Stimulated activated memory B cell treated with anti-CD40 and anti-IgM and Interleukin-4, amounts not matched to agents 10 μg/mL and 1 μg/mL and 100 μg/mL, for 72 hours (primary cell): Measurements from ENCODE around the gene SIGMAR1.

Experiments
- ATAC-seq: fragments of 150-1000 bp; cut with Tn5 transposase; 2 replicates; pipeline ENCODE4 v1.10.0; 2021
- H3K27ac Mint-ChIP-seq: one replicate; pipeline ENCODE4 v1.8.0; 2022; ENCODE audit warnings: mild to moderate bottlenecking, mixed read lengths
- H3K27me3 Mint-ChIP-seq: one replicate; pipeline ENCODE4 v1.8.0; 2022; ENCODE audit warnings: mixed read lengths
- H3K36me3 Mint-ChIP-seq: one replicate; pipeline ENCODE4 v1.8.0; 2022; ENCODE audit warnings: mixed read lengths
- H3K4me1 Mint-ChIP-seq: one replicate; pipeline ENCODE4 v1.8.0; 2022; ENCODE audit warnings: mixed read lengths
- H3K4me3 Mint-ChIP-seq: one replicate; pipeline ENCODE4 v1.8.0; 2022; ENCODE audit warnings: mild to moderate bottlenecking, moderate library complexity, mixed read lengths
- H3K9me3 Mint-ChIP-seq: one replicate; pipeline ENCODE4 v1.8.0; 2022; ENCODE audit warnings: mixed read lengths

The SIGMAR1 gene

GRCh38 chr9:34587271-34587670 is 50.3 kb downstream of the SIGMAR1 start:
- Mint-ChIP-seq H3K27me3 (peaks cover 85% of the 10 kb centered on the region), H3K36me3 (no peaks in the 10 kb centered on the region), H3K4me1 (peaks cover 49% of the 10 kb centered on the region), H3K4me3 (no peak overlapping the region), H3K9me3 (no peaks in the 10 kb centered on the region), H3K27ac (no peak overlapping the region)
- ATAC-seq: no peak

GRCh38 chr9:34585946-34586669 is 51.5 kb downstream of the SIGMAR1 start:
- no peak overlapping the region for H3K27ac Mint-ChIP-seq
- no peak for ATAC-seq
- H3K36me3 Mint-ChIP-seq: no peaks in the 10 kb centered on the region
- H3K4me3 Mint-ChIP-seq: no peak overlapping the region
- peaks cover 80% of the 10 kb centered on the region for H3K27me3 Mint-ChIP-seq
- peaks cover 37% of the 10 kb centered on the region for H3K4me1 Mint-ChIP-seq
- H3K9me3 Mint-ChIP-seq: no peaks in the 10 kb centered on the region

GRCh38 chr9:34584970-34585369 is 52.6 kb downstream of the SIGMAR1 start:
- H3K9me3 Mint-ChIP-seq: no peaks in the 10 kb centered on the region
- peaks cover 80% of the 10 kb centered on the region for H3K27me3 Mint-ChIP-seq
- ATAC-seq: no peak
- no peaks in the 10 kb centered on the region for H3K36me3 Mint-ChIP-seq
- H3K27ac Mint-ChIP-seq: no peak overlapping the region
- peaks cover 26% of the 10 kb centered on the region for H3K4me1 Mint-ChIP-seq
- H3K4me3 Mint-ChIP-seq: no peak overlapping the region
